Gastrocnemius medialis (tissue), 4 donors: ENCODE measurements around the gene SAE1. TPM values are rescaled to one million over a fixed set of nuclear protein-coding genes. Genes with fewer than 3 reads are reported as not detected.

Experiments
- ATAC-seq, 2 donors: fragments of 150-250 bp; one replicate each; pipeline ENCODE4 v1.9.1; 2016
- DNase-seq, 2 donors: peaks; one replicate each; pipeline ENCODE4 v3.0.0-alpha.2; 2019
- H3K27ac ChIP-seq, 4 donors: fragments of 200-600 bp; sonication (generic); 1 replicate in 1 of 4; 2 replicates in 3 of 4; pipeline ENCODE4 v1.5.1; 2016 to 2018; ENCODE audit warnings: mild to moderate bottlenecking in 2 of 4, moderate library complexity in 1 of 4
- H3K27me3 ChIP-seq, 3 donors: fragments of 200-600 bp; sonication (generic) in 2 of 3; 1 replicate in 1 of 3; 2 replicates in 2 of 3; pipeline versions ENCODE4 v1.5.1 to v1.6.0; 2016 to 2019; ENCODE audit warnings: mild to moderate bottlenecking in 1 of 3, moderate library complexity in 1 of 3
- H3K36me3 ChIP-seq, 2 donors: fragments of 200-600 bp; sonication (generic) in 1 of 2; one replicate each; pipeline ENCODE4 v1.5.1; 2017 to 2018
- H3K4me1 ChIP-seq, 2 donors: fragments of 200-600 bp; sonication (generic) in 1 of 2; one replicate each; pipeline ENCODE4 v1.5.1; 2016 to 2017; ENCODE audit warnings: mild to moderate bottlenecking in 2 of 2
- H3K4me3 ChIP-seq, 4 donors: fragments of 200-600 bp; sonication (generic) in 3 of 4; 1 replicate in 1 of 4; 2 replicates in 3 of 4; pipeline ENCODE4 v1.5.1; 2016 to 2019; ENCODE audit warnings: mild to moderate bottlenecking in 2 of 4
- H3K9me3 ChIP-seq, 3 donors: fragments of 200-600 bp; sonication (generic) in 2 of 3; 1 replicate in 1 of 3; 2 replicates in 2 of 3; pipeline ENCODE4 v1.5.1; 2016 to 2019
- POLR2A ChIP-seq, 2 donors: fragments of 450-650 bp; IDR thresholded peaks; one replicate each; pipeline ENCODE4 v1.6.1; 2017; ENCODE audit warnings: antibody characterized with exemption in 2 of 2, mild to moderate bottlenecking in 2 of 2, moderate library complexity in 2 of 2
- in situ Hi-C, 4 donors: fragments of 200-750 bp; cut with MboI; loops; one replicate each; pipeline versions ENCODE4 v1.15.0 to v1.8.0; 2017; ENCODE audit warnings: low sequenced_read_pairs in 4 of 4
- intact Hi-C: fragments of 100-400 bp; cut with DNase I; formaldehyde crosslinking; loops from one replicate; pipeline ENCODE4 v1.15.1; 2023; ENCODE audit warnings: low total_unique reads
- total RNA-seq, 4 donors: library from RNA; depleted of rRNA; stranded (reverse); fragments of >200 nt; gene quantifications; one replicate each; pipeline versions ENCODE4 v1.1.0 to v1.2.3, GENCODE V29; 2016
- TF ChIP-seq, protein P1 (sequence below), 5 experiments: fragments of 450-650 bp in 3 of 5; fragments of 200-600 bp in 2 of 5; sonication (generic) in 2 of 5; IDR thresholded peaks in 4 of 5; conservative IDR thresholded peaks in 1 of 5; 1 replicate in 4 of 5; 2 replicates in 1 of 5; pipeline ENCODE4 v1.5.1; 2016 to 2019; ENCODE audit warnings: antibody characterized with exemption in 5 of 5, mild to moderate bottlenecking in 3 of 5, moderate library complexity in 3 of 5

The SAE1 gene
- total RNA-seq, 4 donors from 2014 or later = 29.7 to 74.6 (median 46.4) TPM

GRCh38 chr19:47122359-47123335 is 8.0 kb upstream of the SAE1 start:
- no peak overlapping the region for H3K4me3 ChIP-seq
- in situ Hi-C loops (loop anchor here in 3 of 4 donors (10.0 kb wide), 1 partner anchor 88 kb away; no protein-coding TSS in a partner anchor), intact Hi-C loops (no loop called here)
- H3K27me3 ChIP-seq = no peaks in the 10 kb centered on the region
- no peak for TF ChIP-seq POLR2A (IDR thresholded peaks at IDR 0.05)
- no peaks in the 10 kb centered on the region for H3K36me3 ChIP-seq
- ATAC-seq (no peak), DNase-seq (no peak)
- H3K9me3 ChIP-seq = no peaks in the 10 kb centered on the region
- no peak overlapping the region for H3K27ac ChIP-seq
- H3K4me1 ChIP-seq = peaks cover 0 to 2% of the 10 kb centered on the region in 2 donors

- no peak for DNase-seq
- Histone ChIP-seq H3K9me3 (no peaks in the 10 kb centered on the region), H3K4me1 (peaks cover 0 to 2% of the 10 kb centered on the region in 2 donors), H3K27ac (no peak overlapping the region), H3K27me3 (no peaks in the 10 kb centered on the region), H3K36me3 (no peaks in the 10 kb centered on the region), H3K4me3 (no peak overlapping the region)
- in situ Hi-C loops = loop anchor here in 3 of 4 donors (10.0 kb wide), 1 partner anchor 89 kb away; no protein-coding TSS in a partner anchor
- no peak for ATAC-seq
- TF ChIP-seq, protein P1, sequence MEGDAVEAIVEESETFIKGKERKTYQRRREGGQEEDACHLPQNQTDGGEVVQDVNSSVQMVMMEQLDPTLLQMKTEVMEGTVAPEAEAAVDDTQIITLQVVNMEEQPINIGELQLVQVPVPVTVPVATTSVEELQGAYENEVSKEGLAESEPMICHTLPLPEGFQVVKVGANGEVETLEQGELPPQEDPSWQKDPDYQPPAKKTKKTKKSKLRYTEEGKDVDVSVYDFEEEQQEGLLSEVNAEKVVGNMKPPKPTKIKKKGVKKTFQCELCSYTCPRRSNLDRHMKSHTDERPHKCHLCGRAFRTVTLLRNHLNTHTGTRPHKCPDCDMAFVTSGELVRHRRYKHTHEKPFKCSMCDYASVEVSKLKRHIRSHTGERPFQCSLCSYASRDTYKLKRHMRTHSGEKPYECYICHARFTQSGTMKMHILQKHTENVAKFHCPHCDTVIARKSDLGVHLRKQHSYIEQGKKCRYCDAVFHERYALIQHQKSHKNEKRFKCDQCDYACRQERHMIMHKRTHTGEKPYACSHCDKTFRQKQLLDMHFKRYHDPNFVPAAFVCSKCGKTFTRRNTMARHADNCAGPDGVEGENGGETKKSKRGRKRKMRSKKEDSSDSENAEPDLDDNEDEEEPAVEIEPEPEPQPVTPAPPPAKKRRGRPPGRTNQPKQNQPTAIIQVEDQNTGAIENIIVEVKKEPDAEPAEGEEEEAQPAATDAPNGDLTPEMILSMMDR (IDR thresholded peaks at IDR 0.05 in 4 of 5, conservative IDR thresholded peaks at IDR 0.05 in 1 of 5) = no peak
- TF ChIP-seq POLR2A (IDR thresholded peaks at IDR 0.05) = no peak
- intact Hi-C loops = no loop called here
These were observed 7.2 kb upstream of the SAE1 start for GRCh38 chr19:47123406-47123805.

GRCh38 chr19:47124937-47125668 is 5.5 kb upstream of the SAE1 start:
- Histone ChIP-seq H3K27me3 (no peaks in the 10 kb centered on the region), H3K36me3 (no peaks in the 10 kb centered on the region), H3K9me3 (no peaks in the 10 kb centered on the region), H3K4me1 (peaks cover 0 to 2% of the 10 kb centered on the region in 2 donors), H3K27ac (no peak overlapping the region), H3K4me3 (no peak overlapping the region)
- in situ Hi-C loops = loop anchor here (5.0 to 10.0 kb wide), 3 partner anchors 43 to 90 kb away; no protein-coding TSS in a partner anchor
- intact Hi-C loops = loop anchor here (1.0 kb wide), 2 partner anchors 46 to 90 kb away; no protein-coding TSS in a partner anchor
- TF ChIP-seq, protein P1 (IDR thresholded peaks at IDR 0.05 in 4 of 5, conservative IDR thresholded peaks at IDR 0.05 in 1 of 5) = peak; percentile 68 to 85 (median 82)
- TF ChIP-seq POLR2A (IDR thresholded peaks at IDR 0.05) = no peak
- DNase-seq = no peak
- peak; percentile 81 to 84 for ATAC-seq

DNA sequence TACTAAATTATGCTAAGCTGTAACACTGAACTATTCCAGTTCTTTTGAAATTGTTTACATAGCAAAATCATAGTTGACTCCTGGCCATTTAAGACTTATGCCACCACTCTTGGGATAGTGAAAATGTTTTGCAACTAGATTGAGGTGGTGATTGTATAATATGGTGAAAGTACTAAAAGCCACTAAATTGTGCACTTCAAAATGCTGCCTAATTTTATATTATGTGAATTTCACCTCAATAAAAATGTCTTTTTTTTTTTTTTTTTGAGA is 5.0 kb upstream of the SAE1 start:
- H3K36me3 ChIP-seq = no peaks in the 10 kb centered on the region
- peaks cover 0 to 2% of the 10 kb centered on the region in 2 donors for H3K4me1 ChIP-seq
- H3K9me3 ChIP-seq = no peaks in the 10 kb centered on the region
- no peak overlapping the region for H3K27ac ChIP-seq
- in situ Hi-C loops = loop anchor here (5.0 to 10.0 kb wide), 3 partner anchors 43 to 91 kb away; no protein-coding TSS in a partner anchor
- intact Hi-C loops = loop anchor here (1.0 kb wide), 2 partner anchors 46 to 90 kb away; no protein-coding TSS in a partner anchor
- H3K27me3 ChIP-seq = no peaks in the 10 kb centered on the region
- TF ChIP-seq, protein P1 (IDR thresholded peaks at IDR 0.05 in 4 of 5, conservative IDR thresholded peaks at IDR 0.05 in 1 of 5) = no peak
- TF ChIP-seq POLR2A (IDR thresholded peaks at IDR 0.05) = no peak
- H3K4me3 ChIP-seq = no peak overlapping the region
- DNase-seq (no peak), ATAC-seq (no peak)
